Astrocyte of the cerebellum (primary cell): ENCODE results near the gene SV2C.

Source experiments
- DNase-seq: peaks from one replicate; pipeline ENCODE4 v3.0.0-alpha.2; 2011; ENCODE audit warnings: low read depth
- H3K4me3 ChIP-seq: 2 replicates; pipeline ENCODE4 v1.5.1; 2011; ENCODE audit warnings: mild to moderate bottlenecking, low read depth, low read length, moderate library complexity
- in situ Hi-C: cut with HindIII; loops from 2 replicates; pipeline ENCODE4 v1.10.0; 2017; ENCODE audit warnings: low sequenced_read_pairs
- TF ChIP-seq, protein P1 (sequence below): IDR thresholded peaks from 2 replicates; pipeline ENCODE4 v1.5.1; 2012; ENCODE audit warnings: low read length, low read depth, moderate library complexity, mild to moderate bottlenecking; ENCODE audit errors: missing control alignments

SV2C gene

DNA sequence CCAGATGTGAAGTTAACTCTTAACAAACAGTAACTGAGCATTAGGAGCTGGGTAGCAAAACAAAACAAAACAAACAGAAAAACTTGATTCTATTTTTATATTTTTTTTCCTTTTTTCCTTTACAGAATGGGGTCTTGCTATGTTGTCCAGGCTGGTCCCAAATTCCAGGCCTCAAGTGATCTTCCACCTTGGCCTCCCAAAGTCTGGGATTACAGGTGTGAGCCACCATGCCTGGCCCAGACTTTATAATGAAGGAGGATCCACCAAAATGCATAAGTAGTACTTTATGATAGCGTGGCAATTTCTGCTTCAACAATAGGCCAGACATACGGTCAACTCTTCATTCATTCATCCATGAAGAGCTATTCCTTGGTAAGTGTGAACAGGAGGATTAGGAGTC, 314.0 kb downstream of the SV2C start:
- DNase-seq, result no peak
- TF ChIP-seq, protein P1, sequence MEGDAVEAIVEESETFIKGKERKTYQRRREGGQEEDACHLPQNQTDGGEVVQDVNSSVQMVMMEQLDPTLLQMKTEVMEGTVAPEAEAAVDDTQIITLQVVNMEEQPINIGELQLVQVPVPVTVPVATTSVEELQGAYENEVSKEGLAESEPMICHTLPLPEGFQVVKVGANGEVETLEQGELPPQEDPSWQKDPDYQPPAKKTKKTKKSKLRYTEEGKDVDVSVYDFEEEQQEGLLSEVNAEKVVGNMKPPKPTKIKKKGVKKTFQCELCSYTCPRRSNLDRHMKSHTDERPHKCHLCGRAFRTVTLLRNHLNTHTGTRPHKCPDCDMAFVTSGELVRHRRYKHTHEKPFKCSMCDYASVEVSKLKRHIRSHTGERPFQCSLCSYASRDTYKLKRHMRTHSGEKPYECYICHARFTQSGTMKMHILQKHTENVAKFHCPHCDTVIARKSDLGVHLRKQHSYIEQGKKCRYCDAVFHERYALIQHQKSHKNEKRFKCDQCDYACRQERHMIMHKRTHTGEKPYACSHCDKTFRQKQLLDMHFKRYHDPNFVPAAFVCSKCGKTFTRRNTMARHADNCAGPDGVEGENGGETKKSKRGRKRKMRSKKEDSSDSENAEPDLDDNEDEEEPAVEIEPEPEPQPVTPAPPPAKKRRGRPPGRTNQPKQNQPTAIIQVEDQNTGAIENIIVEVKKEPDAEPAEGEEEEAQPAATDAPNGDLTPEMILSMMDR, result no peak
- no peak overlapping the region for H3K4me3 ChIP-seq
- in situ Hi-C loops, result no loop called here

DNA sequence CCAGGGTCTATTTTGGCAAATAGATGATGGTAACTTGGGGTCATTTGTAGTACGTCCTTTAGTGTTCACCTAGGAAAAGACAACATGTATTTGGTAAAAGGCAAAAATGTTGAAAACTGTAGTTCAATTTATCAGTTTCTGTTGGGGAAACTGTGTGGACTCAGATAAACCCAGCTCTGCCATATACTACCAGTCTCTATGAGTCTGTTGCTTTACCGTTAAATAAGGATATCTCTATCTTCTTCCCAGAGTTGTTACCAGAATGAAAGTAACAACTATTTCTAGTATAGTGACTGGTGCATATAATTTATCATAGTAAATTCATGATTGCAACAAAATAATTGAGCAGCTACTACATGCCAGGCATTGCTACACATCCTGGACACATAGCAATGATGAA, 316.1 kb downstream of the SV2C start:
- in situ Hi-C loops, result no loop called here

DNA sequence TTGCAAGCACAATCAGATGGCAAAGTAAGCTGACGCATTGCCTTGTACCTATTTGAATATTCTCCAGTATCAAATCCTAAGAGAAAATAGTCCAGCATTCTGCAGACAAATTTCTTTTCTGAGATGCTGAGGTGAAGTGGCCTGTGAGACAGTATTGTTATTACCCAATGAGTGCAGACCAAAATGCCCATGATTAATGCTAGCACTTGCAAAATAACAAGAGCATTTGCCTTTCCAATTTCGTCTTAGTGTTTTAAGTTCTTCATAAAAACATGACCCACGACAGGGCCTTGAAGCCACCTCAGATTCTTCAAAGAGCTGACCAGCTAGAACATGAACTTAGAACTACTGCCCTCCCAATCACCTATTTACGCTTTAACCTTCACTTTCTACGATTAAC, 317.3 kb downstream of the SV2C start:
- TF ChIP-seq, protein P1, result no peak
- no peak overlapping the region for H3K4me3 ChIP-seq
- in situ Hi-C loops, result no loop called here
- DNase-seq, result no peak

More for the DNA sequence above, 316.1 kb downstream of the SV2C start:
- TF ChIP-seq, protein P1, result no peak
- DNase-seq, result no peak
- no peak overlapping the region for H3K4me3 ChIP-seq

DNA sequence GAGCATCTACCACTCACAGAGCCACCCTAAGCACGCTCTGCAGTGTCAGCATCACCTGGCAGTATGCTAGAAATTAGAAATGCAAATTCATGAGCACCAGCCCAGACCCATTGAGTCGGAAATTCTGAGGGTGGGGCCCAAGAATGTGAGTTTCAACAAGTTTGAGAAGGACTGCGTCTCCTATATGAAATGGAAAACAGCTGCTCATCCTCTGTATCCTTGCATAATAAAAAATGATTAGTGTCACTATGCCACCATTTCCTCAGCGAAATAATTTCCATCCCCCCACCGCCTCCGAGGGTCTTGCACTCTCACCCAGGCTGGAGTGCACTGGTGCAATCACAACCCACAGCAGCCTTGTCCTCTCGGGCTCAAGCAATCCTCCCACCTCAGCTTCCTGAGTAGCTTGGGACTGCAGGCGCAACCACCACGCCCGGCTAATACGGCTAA, 318.6 kb downstream of the SV2C start:
- in situ Hi-C loops, result no loop called here
- DNase-seq, result no peak
- TF ChIP-seq, protein P1, result no peak
- no peak overlapping the region for H3K4me3 ChIP-seq

DNA sequence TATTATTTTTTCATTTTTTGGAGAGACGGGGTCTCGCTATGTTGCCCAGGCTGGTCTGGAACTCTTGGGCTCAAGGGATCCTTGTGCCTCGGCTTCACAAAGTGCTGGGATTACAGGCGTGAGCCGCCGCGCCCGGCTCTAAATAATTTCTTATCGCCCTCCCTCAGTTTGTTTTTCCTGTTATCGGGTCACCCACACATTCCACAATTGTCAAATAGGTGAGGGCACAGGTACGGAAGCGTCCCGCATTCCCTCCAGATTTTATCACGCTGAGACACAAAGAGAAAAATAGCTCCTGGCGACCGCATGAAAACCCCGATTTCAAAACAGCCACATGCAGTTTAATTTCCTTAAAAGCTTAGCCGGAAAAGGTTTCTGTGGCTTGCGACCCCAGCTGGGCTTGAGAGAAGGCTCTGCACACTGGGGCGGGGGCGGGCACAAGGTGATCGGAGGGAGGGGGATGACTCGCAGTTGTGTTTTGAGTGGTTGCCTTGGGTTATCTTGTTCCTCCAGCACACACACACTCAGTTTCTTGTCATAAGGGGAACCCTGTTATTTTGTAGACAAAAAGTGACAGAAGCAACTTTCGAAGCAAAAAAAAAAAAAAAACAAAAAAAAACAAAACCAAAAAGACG, 319.2 kb downstream of the SV2C start:
- TF ChIP-seq, protein P1, result no peak
- in situ Hi-C loops, result no loop called here
- DNase-seq, result no peak

DNA sequence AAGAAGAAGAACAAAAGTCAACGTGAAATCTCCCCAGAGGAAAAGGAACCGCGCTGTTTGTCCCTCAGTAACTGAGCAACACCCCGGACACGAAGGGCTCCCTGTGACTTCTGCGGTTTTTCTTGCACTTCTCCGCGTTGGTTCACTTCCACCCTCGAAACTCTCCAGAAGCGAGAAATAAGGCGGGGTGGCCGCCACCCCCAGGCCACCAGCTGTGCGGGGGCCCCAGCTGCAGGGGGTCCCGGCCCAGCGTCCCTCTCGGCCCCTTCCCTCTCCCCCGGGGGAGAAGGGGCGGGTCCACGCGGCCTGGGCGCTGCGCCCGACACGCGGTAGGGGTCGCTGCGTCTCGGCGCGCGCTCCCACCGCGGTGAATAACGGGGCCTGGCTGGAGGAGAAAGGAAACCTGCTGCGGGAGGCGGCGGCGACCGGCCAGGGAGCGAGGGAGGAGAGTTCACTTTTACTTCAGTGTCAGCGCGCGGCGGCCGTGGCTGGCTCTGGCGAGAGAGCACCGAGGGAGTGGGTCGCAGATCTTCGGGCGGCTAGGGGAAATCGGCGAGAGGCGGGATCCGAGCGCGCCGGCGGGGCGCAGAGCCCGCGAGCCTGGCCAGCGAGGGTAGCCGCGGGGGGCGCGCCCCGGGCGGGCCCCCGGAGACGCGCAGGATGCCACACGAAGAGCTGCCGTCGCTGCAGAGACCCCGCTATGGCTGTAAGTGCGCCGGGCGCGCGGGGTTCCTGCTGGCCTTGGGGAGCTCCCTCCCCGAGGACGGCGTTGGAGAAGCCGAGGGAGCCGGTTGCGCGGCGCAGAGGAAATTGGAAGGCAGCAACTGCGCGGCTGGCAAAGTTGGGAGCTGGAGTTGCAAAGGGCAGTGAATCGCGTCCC, 319.9 kb downstream of the SV2C start, which contains the start of gene IQGAP2:
Gene IQGAP2, plus strand, starts transcription at position 400 of the 880 bp plus-strand sequence. Its CDS starts 261 bp downstream, at position 661.
- TF ChIP-seq, protein P1, result peak; percentile 67
- peak within 1 kb of the TSS; percentile 56 for H3K4me3 ChIP-seq
- in situ Hi-C loops, result no loop called here
- peak; percentile 19 for DNase-seq

More for the DNA sequence above, 319.2 kb downstream of the SV2C start:
- peak overlapping the region; percentile 56 for H3K4me3 ChIP-seq
